Measurements from ENCODE around the gene C20orf204.

C20orf204 gene

GRCh38 chr20:64025101-64025825 is 10.7 kb upstream of the C20orf204 start:
- no peak overlapping the region for H3K9ac ChIP-seq
- no peak overlapping the region for H2AFZ ChIP-seq (ENCODE audit: low read depth)
- H3K27me3 ChIP-seq (ENCODE audit: insufficient read depth, low read depth) = no peaks in the 10 kb centered on the region
- H3K4me3 ChIP-seq (IDR thresholded peaks at IDR 0.05; ENCODE audit: insufficient read depth, low read depth, low read length) = no peak overlapping the region
- no peaks in the 10 kb centered on the region for H4K20me1 ChIP-seq (ENCODE audit: insufficient read depth)
- H3K4me2 ChIP-seq = no peak overlapping the region
- no peak for TF ChIP-seq CTCF (conservative IDR thresholded peaks at IDR 0.05; ENCODE audit: low read depth, low read length)
- H3K79me2 ChIP-seq (ENCODE audit: insufficient read depth, low read depth) = no peaks in the 10 kb centered on the region
- no peaks in the 10 kb centered on the region; the same call in 1 of the 2 replicates for H3K36me3 ChIP-seq (ENCODE audit: insufficient read depth)
- no peak overlapping the region for H3K27ac ChIP-seq
- H3K4me1 ChIP-seq (ENCODE audit: low read depth, poor library complexity, severe bottlenecking) = no peaks in the 10 kb centered on the region

- Histone ChIP-seq H3K4me3 (IDR thresholded peaks at IDR 0.05; ENCODE audit: insufficient read depth, low read depth, low read length) (no peak overlapping the region), H3K27ac (no peak overlapping the region), H3K4me1 (ENCODE audit: low read depth, poor library complexity, severe bottlenecking) (no peaks in the 10 kb centered on the region), H2AFZ (ENCODE audit: low read depth) (no peak overlapping the region), H3K9ac (no peak overlapping the region), H3K27me3 (ENCODE audit: insufficient read depth, low read depth) (no peaks in the 10 kb centered on the region), H4K20me1 (ENCODE audit: insufficient read depth) (no peaks in the 10 kb centered on the region), H3K4me2 (no peak overlapping the region), H3K79me2 (ENCODE audit: insufficient read depth, low read depth) (no peaks in the 10 kb centered on the region), H3K36me3 (ENCODE audit: insufficient read depth) (no peaks in the 10 kb centered on the region; the same call in 1 of the 2 replicates)
- no peak for TF ChIP-seq CTCF (conservative IDR thresholded peaks at IDR 0.05; ENCODE audit: low read depth, low read length)
Measured at GRCh38 chr20:64025826-64026412, 10.1 kb upstream of the C20orf204 start.

GRCh38 chr20:64027981-64028685 is 7.8 kb upstream of the C20orf204 start:
- Histone ChIP-seq H3K4me2 (no peak overlapping the region), H3K4me1 (ENCODE audit: low read depth, poor library complexity, severe bottlenecking) (no peaks in the 10 kb centered on the region), H4K20me1 (ENCODE audit: insufficient read depth) (no peaks in the 10 kb centered on the region), H3K36me3 (ENCODE audit: insufficient read depth) (no peaks in the 10 kb centered on the region; the same call in 1 of the 2 replicates), H3K27me3 (ENCODE audit: insufficient read depth, low read depth) (no peaks in the 10 kb centered on the region), H3K79me2 (ENCODE audit: insufficient read depth, low read depth) (no peaks in the 10 kb centered on the region), H3K4me3 (IDR thresholded peaks at IDR 0.05; ENCODE audit: insufficient read depth, low read depth, low read length) (no peak overlapping the region), H2AFZ (ENCODE audit: low read depth) (no peak overlapping the region), H3K27ac (no peak overlapping the region), H3K9ac (no peak overlapping the region)
- no peak for TF ChIP-seq CTCF (conservative IDR thresholded peaks at IDR 0.05; ENCODE audit: low read depth, low read length)

GRCh38 chr20:64029293-64030117 is 6.5 kb upstream of the C20orf204 start:
- Histone ChIP-seq H2AFZ (ENCODE audit: low read depth) (no peak overlapping the region), H4K20me1 (ENCODE audit: insufficient read depth) (no peaks in the 10 kb centered on the region), H3K9ac (no peak overlapping the region), H3K79me2 (ENCODE audit: insufficient read depth, low read depth) (no peaks in the 10 kb centered on the region), H3K27me3 (ENCODE audit: insufficient read depth, low read depth) (no peaks in the 10 kb centered on the region), H3K36me3 (ENCODE audit: insufficient read depth) (no peaks in the 10 kb centered on the region; the same call in 1 of the 2 replicates), H3K27ac (no peak overlapping the region), H3K4me1 (ENCODE audit: low read depth, poor library complexity, severe bottlenecking) (no peaks in the 10 kb centered on the region), H3K4me3 (IDR thresholded peaks at IDR 0.05; ENCODE audit: insufficient read depth, low read depth, low read length) (no peak overlapping the region), H3K4me2 (no peak overlapping the region)
- no peak for TF ChIP-seq CTCF (conservative IDR thresholded peaks at IDR 0.05; ENCODE audit: low read depth, low read length)
